M059J (cell line): ENCODE results near the gene ERICH4. TPM values are rescaled to one million over a fixed set of nuclear protein-coding genes. Genes with fewer than 3 reads are reported as not detected.
"Not testable (repeated sequence)": the region's sequence is repeated elsewhere in the genome, so short reads cannot be mapped to it uniquely, and the experiment has no call there.

Source experiments
- DNase-seq: peaks from one replicate; pipeline ENCODE4 v3.0.0-alpha.2; 2012; ENCODE audit warnings: low read depth
- total RNA-seq: library from RNA; depleted of rRNA; stranded (reverse); fragments of >200 nt; shearing (Covaris generic); gene quantifications from 2 replicates; pipeline ENCODE4 v1.2.3, GENCODE V29; 2014; rRNA removed

ERICH4 gene
- not detected in 2 replicates for total RNA-seq

DNA sequence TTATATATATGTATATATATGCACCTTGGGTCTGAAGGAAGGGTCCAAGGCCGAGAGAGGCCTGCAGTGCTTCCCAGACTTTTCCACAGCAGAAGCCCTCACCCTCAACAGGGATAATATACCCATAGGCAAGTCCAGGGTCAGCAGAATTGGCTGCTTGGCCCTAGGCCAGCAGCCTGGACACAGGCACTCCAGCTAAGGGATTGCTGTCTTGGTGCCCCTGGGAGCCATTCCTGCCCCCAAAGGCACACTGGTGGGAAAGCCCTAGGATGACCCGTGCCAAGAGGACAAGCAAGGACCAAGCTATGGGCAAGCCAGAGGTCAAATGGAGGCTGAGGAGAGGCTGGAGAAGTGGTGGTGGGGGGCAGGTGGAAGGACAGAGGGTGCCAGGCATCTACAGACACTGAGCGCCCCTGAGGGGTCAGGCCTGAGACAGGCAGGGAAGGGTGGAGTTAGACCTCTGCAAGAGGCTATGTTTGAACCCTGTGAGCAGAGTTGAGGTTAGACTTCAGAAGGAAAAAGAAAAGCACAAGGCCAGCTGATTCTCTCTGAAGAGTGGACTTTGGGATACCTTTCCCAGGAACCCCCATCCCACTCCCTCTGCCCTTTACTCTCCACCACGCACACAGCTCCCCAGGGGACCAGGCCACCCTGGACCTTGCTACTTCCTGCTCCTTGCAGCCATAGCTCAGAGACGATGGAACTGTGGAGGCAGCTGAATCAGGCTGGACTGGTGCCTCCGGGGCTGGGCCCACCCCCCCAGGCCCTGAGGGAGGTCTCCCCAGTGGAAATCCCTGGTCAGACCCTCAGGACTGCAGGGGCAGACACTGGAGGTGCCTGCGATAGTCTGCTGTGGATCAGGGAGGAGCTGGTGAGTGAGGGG, at the start of gene ERICH4:
Gene ERICH4 (plus strand): TSS at position 684 of the 883 bp plus-strand sequence. CDS start 14 bp downstream, at position 698.
- DNase-seq = no peak

GRCh38 chr19:41395355-41395754, 47.6 kb upstream of the ERICH4 start:
- no peak for DNase-seq

DNA sequence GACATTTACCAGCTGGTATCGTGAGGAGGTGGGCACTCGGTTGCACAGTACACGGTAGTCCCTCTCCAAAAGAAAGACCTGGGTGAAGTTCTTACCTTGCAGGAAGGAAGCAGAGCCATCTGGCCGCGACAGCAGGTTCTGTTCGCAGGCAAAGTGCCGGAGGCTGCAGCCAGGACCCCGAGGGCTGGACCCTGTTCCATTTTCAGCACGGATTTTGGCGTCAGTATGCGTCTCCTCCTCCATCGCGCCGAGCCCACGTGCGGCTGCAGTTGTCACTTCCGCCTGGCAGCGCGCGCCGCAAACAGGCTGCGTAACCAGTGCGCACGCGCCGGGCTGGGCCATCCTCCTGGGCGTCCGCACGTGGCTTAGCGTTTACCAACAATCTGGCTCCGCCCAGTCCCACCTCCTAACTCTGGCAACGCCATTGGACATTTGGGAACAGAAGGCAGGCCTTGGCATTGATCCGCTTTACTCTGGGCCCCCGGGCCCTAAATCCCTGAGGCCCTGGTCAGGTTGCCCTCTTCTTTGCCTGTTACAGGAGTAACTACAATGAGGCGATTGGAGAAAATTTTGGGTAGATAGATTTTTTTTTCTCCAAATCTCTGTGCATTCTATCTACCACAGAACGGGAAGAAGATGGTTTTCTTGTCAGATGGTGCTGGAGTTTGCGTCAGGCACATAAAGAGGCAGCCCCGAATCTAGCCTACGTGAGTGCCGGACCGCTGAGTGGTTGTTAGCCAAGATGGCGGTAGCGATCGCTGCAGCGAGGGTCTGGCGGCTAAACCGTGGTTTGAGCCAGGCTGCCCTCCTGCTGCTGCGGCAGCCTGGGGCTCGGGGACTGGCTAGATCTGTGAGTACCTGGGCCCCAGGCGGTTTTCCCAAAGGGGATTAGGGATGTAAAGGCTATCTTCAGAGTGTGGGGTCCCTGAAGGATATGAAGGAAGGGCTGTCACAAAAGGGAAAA, 45.6 kb upstream of the ERICH4 start, which contains the start of the genes BCKDHA and EXOSC5:
Gene BCKDHA (plus strand): TSS at position 733 of the 964 bp plus-strand sequence. CDS start 10 bp downstream, at position 743.
Gene EXOSC5 (minus strand): TSS at position 274 of the 964 bp plus-strand sequence. CDS start 31 bp downstream, at position 243.
- peak; percentile 100 for DNase-seq

DNA sequence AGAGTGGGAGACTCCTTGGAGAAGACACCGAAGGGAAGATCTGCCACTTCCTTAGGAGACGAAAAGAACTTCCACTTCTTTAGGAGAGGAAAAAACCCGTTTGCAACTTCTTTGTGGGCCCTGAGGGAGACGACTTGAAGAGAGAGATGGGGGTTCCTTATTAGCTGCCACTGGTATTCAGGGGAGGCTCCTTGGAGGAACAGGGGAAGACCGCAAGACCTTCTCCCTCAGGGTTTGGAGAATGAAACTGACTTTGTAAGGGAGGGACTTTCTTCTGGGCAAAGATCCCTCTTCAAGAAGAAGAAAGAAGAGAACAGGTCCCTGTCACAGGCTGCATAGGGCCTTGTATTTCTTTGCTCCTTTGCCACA, 44.9 kb upstream of the ERICH4 start:
- no peak for DNase-seq

DNA sequence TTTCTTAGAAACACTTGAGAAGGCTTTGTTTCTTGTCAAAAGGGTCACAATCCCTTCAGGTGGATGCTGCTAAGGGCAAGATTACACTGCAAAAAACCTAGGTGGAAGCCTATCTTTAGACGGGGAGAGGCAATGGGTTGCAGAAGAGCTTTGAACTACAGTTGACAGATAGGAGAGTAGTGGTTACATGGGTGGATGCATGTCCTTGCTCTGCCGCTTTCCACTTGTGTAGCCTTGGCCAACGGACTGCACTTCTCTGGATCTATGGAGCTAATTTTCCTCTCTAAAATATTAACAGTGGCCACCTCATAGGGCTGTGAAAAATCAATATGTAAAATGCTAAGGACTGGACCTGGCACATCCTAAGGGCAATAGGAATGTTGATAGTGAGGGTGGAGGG, 44.4 kb upstream of the ERICH4 start:
- no peak for DNase-seq

GRCh38 chr19:41399091-41399490, 43.9 kb upstream of the ERICH4 start:
- no peak for DNase-seq

DNA sequence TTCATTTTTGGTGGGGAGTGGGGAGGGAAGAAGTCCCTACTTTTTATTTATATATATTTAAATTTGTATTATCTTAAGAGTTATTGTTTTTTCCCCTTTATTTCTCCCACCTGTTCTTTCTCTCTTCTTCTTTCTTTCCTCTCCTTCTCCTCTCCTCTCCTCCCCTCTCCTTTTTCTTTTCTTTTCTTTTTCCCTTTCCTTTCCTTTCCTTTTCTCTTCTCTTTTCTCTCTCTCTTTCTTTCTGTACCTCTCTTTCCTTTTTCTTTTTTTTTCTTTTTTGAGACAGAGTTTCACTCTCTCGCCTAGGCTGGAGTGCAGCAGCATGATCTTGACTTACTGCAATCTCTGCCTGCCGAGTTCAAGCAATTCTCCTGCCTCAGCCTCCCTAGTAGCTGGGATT, 43.4 kb upstream of the ERICH4 start:
- no peak for DNase-seq

- no peak for DNase-seq
These were observed 41.5 kb upstream of the ERICH4 start for GRCh38 chr19:41401483-41401882.

- DNase-seq = no peak
These were observed 40.9 kb upstream of the ERICH4 start for GRCh38 chr19:41402010-41402409.

DNA sequence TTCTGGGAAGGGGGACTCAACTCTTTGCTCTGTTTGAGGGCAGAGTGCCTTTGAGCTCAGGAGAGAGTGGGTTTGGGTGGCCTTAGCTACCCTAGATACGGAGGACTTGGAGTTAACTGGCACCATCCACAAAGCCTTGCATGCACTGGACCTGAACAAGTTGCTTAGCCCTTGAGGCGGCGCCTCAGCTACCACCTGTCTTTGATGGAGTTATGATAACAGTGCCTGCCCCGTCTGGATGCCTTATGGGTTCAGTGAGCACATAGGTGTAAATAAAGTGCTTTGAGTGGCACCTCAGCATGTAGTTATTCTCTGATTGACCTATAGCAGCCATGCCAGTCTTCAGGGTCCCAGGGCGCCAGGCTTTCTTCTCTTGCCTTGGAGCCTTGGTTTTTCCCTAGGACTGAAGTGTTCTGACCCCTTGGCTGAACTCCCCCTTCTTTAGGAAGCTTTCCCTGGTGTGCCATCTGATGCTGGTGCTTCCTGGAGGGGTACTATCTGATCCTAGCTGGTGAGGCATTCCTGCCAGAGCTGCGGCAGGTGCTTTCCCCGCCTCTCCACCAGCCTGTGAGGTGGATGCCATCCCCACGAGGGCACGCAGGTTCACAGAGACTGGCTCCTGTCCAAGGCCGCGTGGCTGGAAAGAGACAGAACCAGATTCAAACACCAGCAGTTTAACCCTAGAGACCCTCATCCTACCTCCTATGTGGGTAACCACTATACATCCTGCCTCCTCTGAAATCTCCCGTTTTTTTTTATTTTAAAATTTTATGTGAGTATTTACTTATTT, 39.6 kb upstream of the ERICH4 start:
- DNase-seq = no peak

GRCh38 chr19:41405776-41406175, 37.2 kb upstream of the ERICH4 start:
- DNase-seq = no peak

DNA sequence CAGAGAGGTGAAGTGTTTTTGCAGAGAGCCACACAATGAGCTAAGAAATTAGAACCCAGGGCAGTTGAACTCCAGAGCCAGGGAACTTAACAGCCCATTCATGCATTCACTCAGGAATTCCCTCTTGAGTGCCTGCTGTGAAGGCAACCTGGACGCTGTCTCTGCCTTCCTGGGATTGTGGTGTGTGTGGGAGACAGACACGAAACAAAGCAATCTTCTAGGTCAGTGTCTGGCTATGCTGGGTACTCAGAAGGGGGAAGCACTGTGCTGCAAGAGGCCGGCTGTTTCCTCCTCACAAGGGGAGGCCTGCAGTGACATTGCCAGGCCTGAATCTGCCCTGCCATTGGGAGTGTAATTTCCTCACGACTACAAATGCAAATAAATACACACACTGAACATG, 35.7 kb upstream of the ERICH4 start:
- no peak for DNase-seq

- no peak for DNase-seq
These were observed 34.7 kb upstream of the ERICH4 start for GRCh38 chr19:41408256-41408655.

GRCh38 chr19:41408846-41409245, 34.1 kb upstream of the ERICH4 start:
- not testable (repeated sequence) for DNase-seq

DNA sequence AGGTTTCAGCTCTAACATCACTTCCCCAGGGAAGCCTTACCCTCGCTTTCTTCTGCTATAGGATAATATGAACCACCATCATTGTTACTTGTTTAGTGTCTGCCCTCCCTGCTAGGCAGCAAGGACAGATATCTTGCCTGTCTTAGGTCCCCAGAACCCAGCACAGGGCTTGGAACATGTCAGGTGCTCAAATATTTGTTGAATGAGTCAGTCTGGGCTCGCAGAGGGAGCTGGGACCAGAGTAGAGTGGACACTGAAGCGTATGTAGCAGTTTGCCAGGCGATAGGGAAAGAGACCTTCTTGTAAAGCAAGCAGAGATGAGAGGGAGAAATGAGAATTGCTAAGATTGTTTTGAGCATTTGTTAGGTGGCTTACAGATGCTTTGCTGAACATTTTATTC, 33.7 kb upstream of the ERICH4 start:
- DNase-seq = peak; percentile 77

GRCh38 chr19:41410336-41411054, 32.5 kb upstream of the ERICH4 start:
- no peak for DNase-seq

DNA sequence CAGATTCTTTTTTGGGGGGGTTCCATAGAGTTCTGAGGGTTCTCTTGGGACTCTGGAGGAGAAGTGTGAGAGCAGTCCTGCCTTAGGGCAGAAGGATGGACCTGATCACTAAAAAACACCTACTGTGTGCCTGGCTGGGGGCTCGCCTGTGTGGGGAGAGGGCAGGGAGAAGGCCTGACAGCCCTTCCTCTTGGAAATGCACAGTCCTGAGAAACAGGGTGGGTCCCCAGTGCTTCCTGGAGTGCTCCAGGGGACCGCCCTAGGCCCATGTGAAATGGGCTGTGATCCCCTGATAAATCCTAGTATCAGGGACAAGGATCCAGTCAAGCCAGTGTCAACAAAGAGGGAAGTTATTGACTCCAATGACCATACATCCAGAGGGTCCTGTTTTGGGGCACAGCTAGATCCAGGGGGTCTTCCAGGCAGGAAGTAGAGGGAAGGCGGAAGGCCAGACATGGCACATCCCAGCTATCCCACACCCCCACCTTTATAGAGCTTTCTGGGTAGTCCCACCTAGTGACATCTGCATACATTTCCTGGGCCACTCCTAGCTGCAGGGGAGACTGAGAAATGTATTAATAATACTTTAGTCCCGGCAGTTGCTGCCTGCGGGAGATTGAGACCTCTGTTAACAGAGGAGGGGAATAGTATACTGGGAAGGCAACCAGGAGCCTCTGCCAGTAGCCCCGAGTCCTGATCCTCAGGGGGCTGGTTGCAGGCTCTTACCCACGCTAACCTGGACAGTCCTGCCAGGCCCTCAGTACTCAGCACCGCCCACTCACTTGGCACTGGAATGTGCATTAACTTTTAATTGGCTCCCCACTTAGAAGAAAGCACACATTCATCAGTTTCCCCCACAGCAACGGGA, 31.6 kb upstream of the ERICH4 start:
- no peak for DNase-seq

DNA sequence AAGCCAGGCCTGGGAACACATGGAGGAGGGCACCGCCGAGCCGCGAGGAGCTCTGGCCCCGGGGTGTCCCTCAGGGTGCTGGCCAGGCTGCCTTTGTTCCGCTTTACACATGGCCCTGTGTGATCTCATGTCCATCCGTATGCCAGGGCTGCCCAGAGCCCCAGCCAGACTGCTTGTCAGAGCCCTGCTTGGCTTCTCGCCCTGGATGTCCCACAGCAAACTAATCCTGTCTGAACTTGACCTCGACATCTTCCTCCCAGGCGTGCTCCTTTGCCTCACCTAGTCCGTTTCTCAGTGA, 31.0 kb upstream of the ERICH4 start:
- peak; percentile 13 for DNase-seq

- DNase-seq = no peak
These were observed 30.0 kb upstream of the ERICH4 start for GRCh38 chr19:41412953-41413352.

DNA sequence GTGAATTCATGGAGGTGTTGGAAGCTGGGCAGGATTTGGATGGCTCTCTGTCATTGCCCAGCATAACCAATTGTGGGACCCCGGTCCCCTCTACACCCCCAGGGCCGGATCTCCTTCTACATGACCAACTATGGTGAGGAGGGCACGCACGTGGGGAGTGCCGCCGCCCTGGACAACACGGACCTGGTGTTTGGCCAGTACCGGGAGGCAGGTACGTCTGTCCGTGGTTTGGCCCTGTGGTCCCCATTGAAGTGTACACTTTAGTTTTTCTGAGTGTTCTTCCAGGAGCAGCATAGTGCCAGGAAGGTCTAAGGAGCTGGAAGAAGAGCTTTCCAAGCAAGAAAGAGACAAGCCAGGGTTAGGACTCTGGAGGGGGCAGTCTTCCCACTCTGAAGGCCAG, 29.0 kb upstream of the ERICH4 start:
- DNase-seq = no peak
